ENCODE data around the gene CCR8. TPM values are rescaled to one million over a fixed set of nuclear protein-coding genes. Genes with fewer than 3 reads are reported as not detected.

CCR8 gene
- total and polyA plus RNA-seq, 2 donors (not counting 1 experiment from before 2014, with no cell fraction given): not detected

DNA sequence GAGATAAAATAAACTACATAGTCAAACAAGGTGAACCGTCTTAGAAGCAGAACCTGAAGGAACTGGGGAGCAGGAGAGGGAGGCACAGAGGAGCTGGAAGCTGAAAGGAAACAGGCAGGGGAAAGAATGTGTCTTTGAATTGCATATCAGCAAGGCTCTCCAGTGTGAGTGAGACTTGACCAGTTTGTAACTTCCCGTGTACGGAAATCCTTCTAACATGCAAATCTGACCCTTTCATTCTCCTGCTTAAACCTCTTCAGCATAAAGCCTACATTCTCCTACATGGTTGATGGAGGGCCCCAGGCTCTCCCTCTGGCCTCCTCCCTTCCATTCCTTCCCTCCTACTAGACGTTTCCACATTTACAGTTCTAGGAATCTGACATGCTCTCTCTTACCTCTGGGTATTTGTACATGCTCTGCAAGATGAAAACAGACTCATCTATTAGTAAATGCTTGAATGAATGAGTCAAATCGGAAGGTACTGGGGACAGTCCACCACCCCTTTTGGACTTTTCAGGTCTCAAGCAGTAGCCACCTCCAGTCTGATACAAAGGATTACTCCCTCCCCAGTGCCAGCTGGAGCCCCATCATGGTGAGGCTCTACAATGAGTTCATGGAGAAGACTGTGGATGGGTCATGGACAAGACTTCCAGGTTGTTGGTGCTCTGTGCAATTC lies 47.6 kb downstream of the CCR8 start:
- H3K79me2 ChIP-seq (ENCODE audit: control insufficient read depth, insufficient read depth, low read length): no peaks in the 10 kb centered on the region
- no peaks in the 10 kb centered on the region for H4K20me1 ChIP-seq (ENCODE audit: control insufficient read depth, insufficient read depth, low read length, poor library complexity, severe bottlenecking)
- H3K4me1 Mint-ChIP-seq: peaks cover 5% of the 10 kb centered on the region
- no peaks in the 10 kb centered on the region for H3K9me3 Mint-ChIP-seq (ENCODE audit: insufficient read depth)
- ChIA-PET POLR2A (no interaction called here), CTCF (interaction anchor here (1.1 to 2.6 kb wide), 9 partner anchors 9 to 856 kb away, joined by 3 to 17 read pairs (median 4); no protein-coding TSS in a partner anchor)
- H3K27me3 Mint-ChIP-seq: no peaks in the 10 kb centered on the region
- no peak overlapping the region for H2AFZ ChIP-seq (ENCODE audit: insufficient read depth, low read depth, low read length, poor library complexity, severe bottlenecking)
- H3K4me3 ChIP-seq (ENCODE audit: control extremely low read depth in 1 of 5, extremely low read depth in 1 of 5, insufficient read depth in 1 of 5, low read depth in 2 of 5, low read length in 4 of 5): no peak overlapping the region
- TF ChIP-seq EZH2 (IDR thresholded peaks at IDR 0.05; ENCODE audit: borderline replicate concordance, insufficient read depth, low read depth, low read length, poor library complexity, severe bottlenecking): no peak
- H3K4me1 ChIP-seq (ENCODE audit: control insufficient read depth in 2 of 2, insufficient read depth in 2 of 2, low read length in 2 of 2): no peaks in the 10 kb centered on the region
- no peaks in the 10 kb centered on the region for H3K9me3 ChIP-seq (ENCODE audit: control extremely low read depth in 1 of 3, control insufficient read depth in 2 of 3, insufficient read depth in 1 of 3, low read length in 2 of 3)
- H3K4me2 ChIP-seq (replicated peaks; ENCODE audit: low read depth, low read length, poor library complexity, severe bottlenecking): no peak overlapping the region
- ATAC-seq (ENCODE audit: low read depth) (no peak), DNase-seq (no peak)
- WGBS (ENCODE audit: insufficient coverage): 100% methylated on average over 1 of the region's 5 CpGs
- no peak overlapping the region for H3K27ac Mint-ChIP-seq
- no peak overlapping the region for H3K9ac ChIP-seq (ENCODE audit: low read length)
- intact Hi-C loops (cut with micrococcal nuclease): no loop called here
- H3K27ac ChIP-seq (ENCODE audit: low read length in 2 of 2): no peak overlapping the region
- no peak overlapping the region for H3K4me3 Mint-ChIP-seq
- no peaks in the 10 kb centered on the region for H3K36me3 ChIP-seq (replicated peaks in 1 of 2; ENCODE audit: control extremely low read depth in 1 of 2, control insufficient read depth in 1 of 2, extremely low read depth in 1 of 2, insufficient read depth in 2 of 2, low read length in 1 of 2)
- peaks cover 0 to 2% (median 0%) of the 10 kb centered on the region in 4 experiments for H3K27me3 ChIP-seq (replicated peaks in 1 of 4; ENCODE audit: control extremely low read depth in 1 of 4, control insufficient read depth in 3 of 4, insufficient read depth in 4 of 4, low read length in 3 of 4)

DNA sequence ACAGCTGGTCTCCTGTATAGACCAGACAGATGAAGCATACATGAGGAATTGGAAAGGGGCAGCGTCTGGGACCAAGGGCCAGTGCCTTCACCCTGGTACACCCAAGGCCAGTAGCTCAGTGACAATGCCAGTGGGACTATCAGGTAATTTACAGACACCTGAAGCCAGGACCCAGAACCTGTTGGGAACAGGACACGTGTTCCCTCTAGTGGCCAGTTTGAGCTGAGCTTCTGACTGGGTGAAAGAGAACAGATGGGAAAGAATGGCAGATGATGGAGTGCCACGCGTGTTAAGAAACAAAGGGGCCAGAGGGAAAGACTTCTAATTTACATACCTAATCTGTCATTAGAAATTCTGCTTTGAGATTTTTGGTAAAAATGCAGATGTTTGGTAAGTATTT lies 48.6 kb downstream of the CCR8 start:
- peak; percentile 63 for DNase-seq
- TF ChIP-seq, protein P1, sequence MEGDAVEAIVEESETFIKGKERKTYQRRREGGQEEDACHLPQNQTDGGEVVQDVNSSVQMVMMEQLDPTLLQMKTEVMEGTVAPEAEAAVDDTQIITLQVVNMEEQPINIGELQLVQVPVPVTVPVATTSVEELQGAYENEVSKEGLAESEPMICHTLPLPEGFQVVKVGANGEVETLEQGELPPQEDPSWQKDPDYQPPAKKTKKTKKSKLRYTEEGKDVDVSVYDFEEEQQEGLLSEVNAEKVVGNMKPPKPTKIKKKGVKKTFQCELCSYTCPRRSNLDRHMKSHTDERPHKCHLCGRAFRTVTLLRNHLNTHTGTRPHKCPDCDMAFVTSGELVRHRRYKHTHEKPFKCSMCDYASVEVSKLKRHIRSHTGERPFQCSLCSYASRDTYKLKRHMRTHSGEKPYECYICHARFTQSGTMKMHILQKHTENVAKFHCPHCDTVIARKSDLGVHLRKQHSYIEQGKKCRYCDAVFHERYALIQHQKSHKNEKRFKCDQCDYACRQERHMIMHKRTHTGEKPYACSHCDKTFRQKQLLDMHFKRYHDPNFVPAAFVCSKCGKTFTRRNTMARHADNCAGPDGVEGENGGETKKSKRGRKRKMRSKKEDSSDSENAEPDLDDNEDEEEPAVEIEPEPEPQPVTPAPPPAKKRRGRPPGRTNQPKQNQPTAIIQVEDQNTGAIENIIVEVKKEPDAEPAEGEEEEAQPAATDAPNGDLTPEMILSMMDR (IDR thresholded peaks at IDR 0.05): peak; percentile 78
- no peak for TF ChIP-seq EZH2 (IDR thresholded peaks at IDR 0.05; ENCODE audit: borderline replicate concordance, insufficient read depth, low read depth, low read length, poor library complexity, severe bottlenecking)
- Mint-ChIP-seq H3K4me1 (peaks cover 12% of the 10 kb centered on the region), H3K27me3 (no peaks in the 10 kb centered on the region), H3K27ac (no peak overlapping the region), H3K9me3 (ENCODE audit: insufficient read depth) (no peaks in the 10 kb centered on the region), H3K4me3 (no peak overlapping the region)
- ChIA-PET CTCF (interaction anchor here (1.1 to 2.6 kb wide), 13 partner anchors 8 to 857 kb away, joined by 3 to 17 read pairs (median 4); no protein-coding TSS in a partner anchor), POLR2A (no interaction called here)
- H2AFZ ChIP-seq (ENCODE audit: insufficient read depth, low read depth, low read length, poor library complexity, severe bottlenecking): no peak overlapping the region
- no peak overlapping the region for H3K4me3 ChIP-seq (ENCODE audit: control extremely low read depth in 1 of 5, extremely low read depth in 1 of 5, insufficient read depth in 1 of 5, low read depth in 2 of 5, low read length in 4 of 5)
- H3K79me2 ChIP-seq (ENCODE audit: control insufficient read depth, insufficient read depth, low read length): no peaks in the 10 kb centered on the region
- H4K20me1 ChIP-seq (ENCODE audit: control insufficient read depth, insufficient read depth, low read length, poor library complexity, severe bottlenecking): no peaks in the 10 kb centered on the region
- H3K4me1 ChIP-seq (ENCODE audit: control insufficient read depth in 2 of 2, insufficient read depth in 2 of 2, low read length in 2 of 2): peaks cover 6 to 7% of the 10 kb centered on the region in 2 donors
- H3K4me2 ChIP-seq (replicated peaks; ENCODE audit: low read depth, low read length, poor library complexity, severe bottlenecking): no peak overlapping the region
- no peaks in the 10 kb centered on the region for H3K36me3 ChIP-seq (replicated peaks in 1 of 2; ENCODE audit: control extremely low read depth in 1 of 2, control insufficient read depth in 1 of 2, extremely low read depth in 1 of 2, insufficient read depth in 2 of 2, low read length in 1 of 2)
- H3K27me3 ChIP-seq (replicated peaks in 1 of 4; ENCODE audit: control extremely low read depth in 1 of 4, control insufficient read depth in 3 of 4, insufficient read depth in 4 of 4, low read length in 3 of 4): peaks cover 0 to 2% (median 0%) of the 10 kb centered on the region in 4 experiments
- no peaks in the 10 kb centered on the region for H3K9me3 ChIP-seq (ENCODE audit: control extremely low read depth in 1 of 3, control insufficient read depth in 2 of 3, insufficient read depth in 1 of 3, low read length in 2 of 3)
- WGBS (ENCODE audit: insufficient coverage): 53% methylated on average over 2 of the region's 4 CpGs
- intact Hi-C loops (cut with micrococcal nuclease): loop anchor here (2.0 kb wide), 1 partner anchor 189 kb away; no protein-coding TSS in a partner anchor
- ATAC-seq (ENCODE audit: low read depth): peak; percentile 60
- H3K27ac ChIP-seq (ENCODE audit: low read length in 2 of 2): no peak overlapping the region
- H3K9ac ChIP-seq (ENCODE audit: low read length): no peak overlapping the region

Measured in B cell (primary cell).